HG03280 (cell line): ENCODE results near the gene PLA2G4B.

ENCODE experiments used
- ATAC-seq: cut with Tn5 transposase; IDR thresholded peaks from one replicate; pipeline ENCODE4 v1.9.1; 2021; ENCODE audit warnings: mild to moderate bottlenecking, moderate library complexity; ENCODE audit not compliant: unreplicated experiment

The PLA2G4B gene

GRCh38 chr15:41838400-41838897 lies at the start of gene PLA2G4B:
PLA2G4B (plus strand) TSS chr15:41838847; CDS start chr15:41838914, 67 bp downstream.
- ATAC-seq, result no peak

- ATAC-seq, result no peak
These were observed 49.4 kb upstream of the PLA2G4B start for GRCh38 chr15:41789236-41789635.

- no peak for ATAC-seq
These were observed 49.0 kb upstream of the PLA2G4B start for GRCh38 chr15:41789662-41790061.

GRCh38 chr15:41790169-41790568 lies 48.5 kb upstream of the PLA2G4B start:
- ATAC-seq, result no peak

GRCh38 chr15:41790756-41791546 lies 47.7 kb upstream of the PLA2G4B start:
- no peak for ATAC-seq

- no peak for ATAC-seq
These were observed 47.1 kb upstream of the PLA2G4B start for GRCh38 chr15:41791547-41791937.

- ATAC-seq, result no peak
These were observed 46.5 kb upstream of the PLA2G4B start for GRCh38 chr15:41792000-41792637.

GRCh38 chr15:41794081-41794480 lies 44.6 kb upstream of the PLA2G4B start:
- no peak for ATAC-seq

- no peak for ATAC-seq
These were observed 42.4 kb upstream of the PLA2G4B start for GRCh38 chr15:41795996-41796856.

- no peak for ATAC-seq
These were observed 41.3 kb upstream of the PLA2G4B start for GRCh38 chr15:41797201-41797944.

GRCh38 chr15:41798607-41799487 lies 39.8 kb upstream of the PLA2G4B start:
- no peak for ATAC-seq

- no peak for ATAC-seq
These were observed 39.2 kb upstream of the PLA2G4B start for GRCh38 chr15:41799488-41799805.

- ATAC-seq, result no peak
These were observed 37.5 kb upstream of the PLA2G4B start for GRCh38 chr15:41801185-41801584.

GRCh38 chr15:41801850-41802455 lies 36.7 kb upstream of the PLA2G4B start:
- no peak for ATAC-seq

- ATAC-seq, result no peak
These were observed 34.3 kb upstream of the PLA2G4B start for GRCh38 chr15:41804361-41804760.

- ATAC-seq, result no peak
These were observed 33.6 kb upstream of the PLA2G4B start for GRCh38 chr15:41804916-41805666.

GRCh38 chr15:41805711-41806110 lies 32.9 kb upstream of the PLA2G4B start:
- ATAC-seq, result no peak

GRCh38 chr15:41806291-41807181 lies 32.1 kb upstream of the PLA2G4B start:
- ATAC-seq, result no peak
